Measurements from ENCODE around the gene TRMT1L.

- TF ChIP-seq CTCF (conservative IDR thresholded peaks at IDR 0.05 in 1 of 2, IDR thresholded peaks at IDR 0.05 in 1 of 2; ENCODE audit: low read depth in 1 of 2, low read length in 2 of 2) (no peak), EZH2 (IDR thresholded peaks at IDR 0.05; ENCODE audit: low read length, missing control alignments) (no peak)
These were observed at the start of gene TRMT1L, which contains the start of gene SWT1 for GRCh38 chr1:185156854-185157598.
